Mucosa of stomach (tissue), 1 donor: ENCODE data around the gene HINFP.
A peak's percentile ranks its signal among the peaks of the same experiment; 100 is the strongest.
"Not testable (repeated sequence)": the region's sequence is repeated elsewhere in the genome, so short reads cannot be mapped to it uniquely, and the experiment has no call there.

Source experiments
- H3K27me3 ChIP-seq: one replicate; pipeline ENCODE4 v1.7.0; 2013; ENCODE audit warnings: mild to moderate bottlenecking, low read length; ENCODE audit not compliant: control insufficient read depth, insufficient read depth
- H3K36me3 ChIP-seq: one replicate; pipeline ENCODE4 v1.7.0; 2013; ENCODE audit warnings: low read length; ENCODE audit not compliant: control insufficient read depth, insufficient read depth
- H3K4me1 ChIP-seq: one replicate; pipeline ENCODE4 v1.7.0; 2013; ENCODE audit warnings: mild to moderate bottlenecking, low read length; ENCODE audit not compliant: control insufficient read depth, insufficient read depth
- H3K4me3 ChIP-seq: one replicate; pipeline ENCODE4 v1.7.0; 2013; ENCODE audit warnings: low read length
- H3K9ac ChIP-seq: one replicate; pipeline ENCODE4 v1.7.0; 2013; ENCODE audit warnings: mild to moderate bottlenecking, low read length, moderate library complexity
- H3K9me3 ChIP-seq: one replicate; pipeline ENCODE4 v1.7.0; 2013; ENCODE audit warnings: mild to moderate bottlenecking, low read length, moderate library complexity; ENCODE audit not compliant: control insufficient read depth
- donor health status: Pancreatic carcinoma.

The HINFP gene

GRCh38 chr11:119103161-119103664 lies 18.2 kb upstream of the HINFP start:
- not testable (repeated sequence) for H3K36me3 ChIP-seq, H3K27me3 ChIP-seq, H3K4me3 ChIP-seq, H3K9me3 ChIP-seq
- peak overlapping the region; percentile 83 for H3K9ac ChIP-seq
- H3K4me1 ChIP-seq, result peaks cover 27% of the 10 kb centered on the region

DNA sequence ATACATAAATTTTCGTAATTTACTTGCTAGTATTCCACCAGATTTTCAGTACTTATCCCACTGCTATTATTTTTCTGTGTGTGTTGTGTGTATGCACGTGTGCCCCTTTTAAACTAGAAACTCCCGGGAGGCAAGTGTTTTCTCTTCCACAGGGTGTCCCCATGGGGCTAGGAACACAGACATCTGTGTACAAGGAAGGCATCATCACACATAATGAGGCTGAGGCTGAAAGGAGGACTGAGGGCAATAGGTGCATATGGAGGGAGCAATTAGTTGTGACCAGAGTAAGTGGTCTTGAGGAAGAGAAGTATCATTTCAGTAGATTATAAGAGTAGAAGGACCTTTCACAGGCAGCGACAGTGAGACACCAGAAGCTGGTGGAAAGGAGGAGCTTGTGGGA lies 17.6 kb upstream of the HINFP start:
- H3K9ac ChIP-seq, result no peak overlapping the region
- no peak overlapping the region for H3K4me3 ChIP-seq
- H3K4me1 ChIP-seq, result peaks cover 28% of the 10 kb centered on the region
- H3K9me3 ChIP-seq, result no peaks in the 10 kb centered on the region
- H3K36me3 ChIP-seq, result no peaks in the 10 kb centered on the region
- H3K27me3 ChIP-seq, result no peaks in the 10 kb centered on the region

GRCh38 chr11:119106564-119107537 lies 14.5 kb upstream of the HINFP start, which contains the start of gene C2CD2L:
Gene C2CD2L (plus strand): TSS chr11:119107344. CDS start chr11:119107742, 398 bp downstream.
- peaks cover 6% of the 10 kb centered on the region for H3K36me3 ChIP-seq
- H3K9ac ChIP-seq, result peak within 1 kb of the TSS; percentile 67
- H3K4me3 ChIP-seq, result peak within 1 kb of the TSS; percentile 87
- H3K4me1 ChIP-seq, result peaks cover 27% of the 10 kb centered on the region
- H3K9me3 ChIP-seq, result no peaks in the 10 kb centered on the region
- no peaks in the 10 kb centered on the region for H3K27me3 ChIP-seq

GRCh38 chr11:119107538-119108145 lies 13.7 kb upstream of the HINFP start:
- no peaks in the 10 kb centered on the region for H3K27me3 ChIP-seq

DNA sequence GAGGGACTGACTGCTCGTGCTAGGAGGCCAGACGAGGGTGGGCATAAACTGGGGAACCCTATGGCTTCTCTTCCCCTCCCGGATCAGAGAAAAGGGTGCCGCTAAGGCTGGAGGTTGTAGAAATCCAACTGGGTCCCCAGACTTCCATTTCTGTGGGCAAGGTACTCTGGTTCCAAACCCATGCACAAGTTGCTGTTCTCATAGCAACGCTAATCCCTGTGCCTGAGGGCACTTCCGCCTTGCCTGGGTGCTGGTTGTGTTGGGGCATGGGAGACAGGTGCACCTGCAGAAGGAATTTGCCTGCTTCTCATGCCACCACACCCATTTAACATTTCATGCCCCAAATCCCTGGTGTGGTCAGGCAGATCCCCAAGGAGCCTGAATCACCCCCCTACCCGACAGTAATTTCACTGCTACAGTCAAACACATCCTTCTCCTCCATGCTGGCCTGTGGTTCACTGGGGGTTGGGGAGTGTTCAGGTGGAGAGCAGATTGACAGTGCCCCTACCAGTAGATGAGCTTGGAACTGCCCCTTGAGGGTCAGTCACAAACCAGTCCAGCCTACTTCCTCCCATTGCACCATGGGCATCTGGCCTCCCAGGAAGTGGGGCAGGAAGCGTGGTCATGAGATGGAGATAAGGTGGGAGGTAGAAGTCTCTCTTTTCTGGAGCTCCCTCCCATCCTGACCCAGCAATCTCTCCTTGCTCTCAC lies 13.1 kb upstream of the HINFP start:
- Histone ChIP-seq H3K9ac (peak overlapping the region; percentile 67), H3K36me3 (peaks cover 9% of the 10 kb centered on the region), H3K9me3 (no peaks in the 10 kb centered on the region), H3K4me1 (peaks cover 17% of the 10 kb centered on the region), H3K27me3 (no peaks in the 10 kb centered on the region), H3K4me3 (peak overlapping the region; percentile 87)

More at GRCh38 chr11:119107538-119108145, 13.7 kb upstream of the HINFP start:
- Histone ChIP-seq H3K9me3 (no peaks in the 10 kb centered on the region), H3K9ac (peak overlapping the region; percentile 67), H3K4me3 (peak overlapping the region; percentile 87), H3K4me1 (peaks cover 24% of the 10 kb centered on the region), H3K36me3 (peaks cover 9% of the 10 kb centered on the region)

DNA sequence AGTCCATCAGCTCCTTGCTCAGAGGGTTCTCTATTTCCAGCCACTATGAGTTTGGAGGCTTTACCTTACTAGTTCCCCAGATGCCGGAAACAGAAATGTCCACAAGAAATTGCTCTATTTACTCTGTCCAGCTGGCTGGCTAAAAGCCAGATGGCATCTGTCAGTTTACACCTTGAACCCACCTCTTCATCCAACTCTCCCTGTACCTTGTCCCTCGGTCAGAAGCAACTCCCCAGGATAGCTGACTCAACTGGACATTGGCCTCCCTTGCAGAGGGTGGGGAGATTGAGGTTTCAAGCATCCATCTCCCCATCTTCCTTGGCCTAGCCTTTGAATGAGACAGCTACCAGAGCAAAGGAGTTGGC lies 12.5 kb upstream of the HINFP start:
- Histone ChIP-seq H3K4me3 (no peak overlapping the region), H3K36me3 (peaks cover 9% of the 10 kb centered on the region), H3K9ac (no peak overlapping the region)

GRCh38 chr11:119109843-119110242 lies 11.5 kb upstream of the HINFP start:
- Histone ChIP-seq H3K4me3 (no peak overlapping the region), H3K4me1 (peaks cover 15% of the 10 kb centered on the region), H3K36me3 (peaks cover 9% of the 10 kb centered on the region), H3K9me3 (no peaks in the 10 kb centered on the region), H3K9ac (no peak overlapping the region), H3K27me3 (no peaks in the 10 kb centered on the region)

More for the DNA sequence above, 12.5 kb upstream of the HINFP start:
- no peaks in the 10 kb centered on the region for H3K9me3 ChIP-seq
- H3K4me1 ChIP-seq, result peaks cover 15% of the 10 kb centered on the region
- no peaks in the 10 kb centered on the region for H3K27me3 ChIP-seq

DNA sequence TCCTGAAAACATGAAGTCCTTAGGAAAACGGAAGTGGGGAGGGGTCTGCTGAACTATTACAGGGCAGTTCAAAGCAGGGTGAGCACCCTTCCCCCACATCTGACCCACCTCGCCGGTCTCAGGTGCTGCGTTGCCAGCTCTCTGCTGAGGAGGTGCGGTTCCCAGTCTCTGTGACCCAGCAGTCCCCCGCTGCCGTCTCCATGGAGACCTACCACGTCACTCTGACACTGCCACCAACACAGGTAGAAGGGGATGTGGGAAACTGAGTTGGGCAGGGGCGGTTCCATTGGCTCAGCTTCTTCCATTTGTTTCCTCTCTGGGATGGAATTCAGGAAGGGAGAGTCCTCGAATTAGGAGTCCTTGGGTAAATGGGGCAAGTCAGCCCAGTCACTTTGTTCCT lies 10.9 kb upstream of the HINFP start:
- Histone ChIP-seq H3K9ac (no peak overlapping the region), H3K4me1 (peaks cover 15% of the 10 kb centered on the region), H3K9me3 (no peaks in the 10 kb centered on the region), H3K27me3 (no peaks in the 10 kb centered on the region), H3K4me3 (no peak overlapping the region), H3K36me3 (peaks cover 9% of the 10 kb centered on the region)

DNA sequence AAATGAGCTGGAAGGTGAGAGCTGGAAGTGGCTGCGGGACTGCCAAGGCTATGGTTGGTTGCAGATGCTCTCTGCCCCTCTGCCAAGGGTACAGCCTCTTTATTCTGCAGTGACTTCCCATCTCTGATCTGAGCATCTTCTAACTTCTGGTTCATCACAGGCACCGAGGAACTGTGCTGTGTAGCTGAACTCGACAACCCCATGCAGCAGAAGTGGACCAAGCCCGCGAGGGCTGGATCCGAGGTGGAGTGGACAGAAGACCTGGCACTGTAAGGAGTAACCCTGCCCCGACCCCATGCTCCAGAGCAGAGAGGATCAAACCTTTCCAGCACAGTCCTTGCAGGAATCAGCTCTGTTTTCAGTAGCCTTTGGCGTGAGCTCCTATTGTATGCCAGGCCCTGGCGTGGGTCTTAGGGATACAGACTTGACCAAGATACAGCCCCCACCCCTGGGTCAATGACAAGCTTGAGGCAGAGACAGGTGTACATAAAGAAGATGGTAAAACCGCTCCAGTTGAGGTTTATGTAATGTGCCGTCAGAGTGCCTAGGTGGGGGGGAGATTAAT lies 9.9 kb upstream of the HINFP start:
- Histone ChIP-seq H3K4me3 (no peak overlapping the region), H3K9me3 (no peaks in the 10 kb centered on the region), H3K27me3 (no peaks in the 10 kb centered on the region), H3K4me1 (peaks cover 13% of the 10 kb centered on the region), H3K9ac (no peak overlapping the region), H3K36me3 (peaks cover 15% of the 10 kb centered on the region)

DNA sequence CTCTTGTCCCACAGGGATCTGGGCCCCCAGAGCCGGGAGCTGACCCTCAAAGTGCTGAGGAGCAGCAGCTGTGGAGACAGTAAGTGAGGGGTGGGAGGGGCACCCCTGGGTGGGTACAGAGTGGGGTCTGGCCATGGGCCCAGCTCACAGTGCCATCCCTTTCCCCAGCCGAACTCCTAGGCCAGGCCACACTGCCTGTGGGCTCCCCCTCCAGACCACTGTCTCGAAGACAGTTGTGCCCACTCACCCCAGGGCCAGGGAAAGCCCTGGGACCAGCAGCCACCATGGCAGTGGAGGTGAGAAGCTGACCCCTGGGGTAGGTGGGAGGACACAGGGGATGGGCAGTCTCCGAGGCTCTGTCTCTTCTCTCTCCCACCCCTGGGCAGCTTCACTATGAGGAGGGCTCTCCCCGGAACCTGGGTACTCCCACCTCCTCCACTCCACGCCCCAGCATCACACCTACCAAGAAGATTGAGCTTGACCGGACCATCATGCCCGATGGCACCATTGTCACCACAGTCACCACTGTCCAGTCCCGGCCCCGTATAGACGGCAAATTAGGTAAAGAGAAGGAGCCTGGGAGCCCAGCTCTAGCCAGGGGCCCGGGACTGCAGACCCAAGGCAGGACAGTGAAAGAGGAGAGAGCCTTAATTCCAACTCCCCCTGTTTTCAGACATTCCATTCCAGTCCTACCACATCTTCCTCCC lies 8.9 kb upstream of the HINFP start:
- Histone ChIP-seq H3K36me3 (peaks cover 15% of the 10 kb centered on the region), H3K4me3 (no peak overlapping the region), H3K27me3 (no peaks in the 10 kb centered on the region), H3K9ac (no peak overlapping the region), H3K9me3 (no peaks in the 10 kb centered on the region), H3K4me1 (peaks cover 8% of the 10 kb centered on the region)

DNA sequence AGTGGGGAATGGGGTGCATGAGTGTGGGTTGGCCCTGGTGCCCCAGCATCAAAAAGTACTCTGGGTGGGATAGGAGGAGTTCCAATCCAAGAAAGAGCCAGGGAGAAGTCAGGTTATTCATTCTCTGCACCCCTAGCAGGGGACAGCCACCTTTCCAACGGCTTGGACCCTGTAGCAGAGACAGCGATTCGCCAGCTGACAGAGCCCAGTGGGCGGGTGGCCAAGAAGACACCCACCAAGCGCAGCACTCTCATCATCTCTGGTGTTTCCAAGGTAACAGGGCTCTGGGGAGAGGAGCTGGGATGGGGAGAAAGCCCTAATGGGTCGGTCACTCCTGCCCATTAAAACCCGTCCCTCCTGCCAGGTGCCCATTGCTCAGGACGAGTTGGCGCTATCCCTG lies 7.7 kb upstream of the HINFP start:
- Histone ChIP-seq H3K4me3 (no peak overlapping the region), H3K9ac (no peak overlapping the region), H3K27me3 (no peaks in the 10 kb centered on the region), H3K4me1 (peaks cover 7% of the 10 kb centered on the region), H3K9me3 (no peaks in the 10 kb centered on the region), H3K36me3 (peaks cover 15% of the 10 kb centered on the region)
